Uterus (tissue), 4 donors: ENCODE data around the gene AREL1. TPM values are rescaled to one million over a fixed set of nuclear protein-coding genes. Genes with fewer than 3 reads are reported as not detected.
A peak's percentile ranks its signal among the peaks of the same experiment; 100 is the strongest.

Experiments used
- DNase-seq, 2 donors: peaks; one replicate each; pipeline ENCODE4 v3.0.0-alpha.2; 2019 to 2020
- H3K27ac ChIP-seq, 2 donors: fragments of 200-600 bp; sonication (generic); 1 replicate in 1 of 2; 2 replicates in 1 of 2; pipeline ENCODE4 v1.5.1; 2016 to 2018
- H3K27me3 ChIP-seq, 2 donors: fragments of 200-600 bp; sonication (generic); one replicate each; pipeline ENCODE4 v1.5.1; 2018 to 2019; ENCODE audit warnings: control low read depth in 1 of 2
- H3K36me3 ChIP-seq, 2 donors: fragments of 200-600 bp; sonication (generic); one replicate each; pipeline ENCODE4 v1.5.1; 2019; ENCODE audit warnings: control low read depth in 1 of 2
- H3K4me1 ChIP-seq, 2 donors: fragments of 200-600 bp; sonication (generic); one replicate each; pipeline ENCODE4 v1.5.1; 2018 to 2019; ENCODE audit warnings: control low read depth in 1 of 2
- H3K4me3 ChIP-seq, 2 donors: fragments of 200-600 bp; sonication (generic); 1 replicate in 1 of 2; 2 replicates in 1 of 2; pipeline ENCODE4 v1.5.1; 2018 to 2019; ENCODE audit warnings: mild to moderate bottlenecking in 1 of 2
- H3K9me3 ChIP-seq, 2 donors: fragments of 200-600 bp; sonication (generic); one replicate each; pipeline ENCODE4 v1.5.1; 2019; ENCODE audit warnings: control low read depth in 1 of 2
- CTCF ChIP-seq, 4 experiments: fragments of 200-600 bp in 2 of 4; fragments of 450-650 bp in 2 of 4; sonication (generic) in 2 of 4; IDR thresholded peaks; one replicate each; pipeline ENCODE4 v1.5.1; 2016 to 2019; ENCODE audit warnings: antibody characterized with exemption in 4 of 4, mild to moderate bottlenecking in 2 of 4, moderate library complexity in 1 of 4
- POLR2A ChIP-seq, 2 donors: fragments of 450-650 bp; IDR thresholded peaks; one replicate each; pipeline ENCODE4 v1.6.1; 2016; ENCODE audit warnings: antibody characterized with exemption in 2 of 2, mild to moderate bottlenecking in 1 of 2, moderate library complexity in 1 of 2
- intact Hi-C: fragments of 100-400 bp; cut with DNase I; formaldehyde crosslinking; loops from one replicate; pipeline ENCODE4 v1.15.1; 2023; ENCODE audit warnings: low total_unique reads
- total RNA-seq, 4 donors: library from RNA; depleted of rRNA in 3 of 4; stranded (reverse); fragments of >200 nt in 3 of 4; gene quantifications; one replicate each; pipeline versions ENCODE4 v1.1.0 to v1.2.4, GENCODE V29; 2014 to 2023
- donor health status: DM: yes; HTN: yes; CAD: no.

AREL1 gene
- total RNA-seq, 4 donors from 2014 or later = 2.1 to 33.8 (median 22.3) TPM

DNA sequence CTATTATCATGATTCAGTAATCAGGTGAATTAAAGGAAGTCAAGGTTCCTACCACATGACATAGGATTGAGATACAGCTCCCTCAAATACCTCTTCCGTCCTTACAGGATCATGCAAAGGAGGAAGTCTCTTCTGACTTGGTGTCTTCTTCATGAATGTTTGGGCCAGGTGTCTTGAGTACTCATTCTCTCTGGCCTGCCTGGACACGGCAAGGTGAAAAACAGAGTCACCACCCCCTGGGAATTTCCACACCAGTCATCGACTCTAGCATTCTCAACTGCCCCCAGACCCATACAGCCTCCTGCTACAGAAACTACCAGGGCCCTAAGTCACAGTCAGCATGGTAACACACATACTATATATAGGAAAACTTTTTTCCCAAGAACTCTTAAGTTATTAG lies 55.9 kb downstream of the AREL1 start:
- H3K4me1 ChIP-seq = peaks cover 0 to 14% of the 10 kb centered on the region in 2 donors
- no peak for DNase-seq
- H3K4me3 ChIP-seq = no peak overlapping the region
- H3K27ac ChIP-seq = peak overlapping the region; percentile 77 to 85
- TF ChIP-seq CTCF (IDR thresholded peaks at IDR 0.05) = no peak
- no peak for TF ChIP-seq POLR2A (IDR thresholded peaks at IDR 0.05)
- intact Hi-C loops = no loop called here
- H3K9me3 ChIP-seq = no peaks in the 10 kb centered on the region
- H3K36me3 ChIP-seq = no peaks in the 10 kb centered on the region
- no peaks in the 10 kb centered on the region for H3K27me3 ChIP-seq

DNA sequence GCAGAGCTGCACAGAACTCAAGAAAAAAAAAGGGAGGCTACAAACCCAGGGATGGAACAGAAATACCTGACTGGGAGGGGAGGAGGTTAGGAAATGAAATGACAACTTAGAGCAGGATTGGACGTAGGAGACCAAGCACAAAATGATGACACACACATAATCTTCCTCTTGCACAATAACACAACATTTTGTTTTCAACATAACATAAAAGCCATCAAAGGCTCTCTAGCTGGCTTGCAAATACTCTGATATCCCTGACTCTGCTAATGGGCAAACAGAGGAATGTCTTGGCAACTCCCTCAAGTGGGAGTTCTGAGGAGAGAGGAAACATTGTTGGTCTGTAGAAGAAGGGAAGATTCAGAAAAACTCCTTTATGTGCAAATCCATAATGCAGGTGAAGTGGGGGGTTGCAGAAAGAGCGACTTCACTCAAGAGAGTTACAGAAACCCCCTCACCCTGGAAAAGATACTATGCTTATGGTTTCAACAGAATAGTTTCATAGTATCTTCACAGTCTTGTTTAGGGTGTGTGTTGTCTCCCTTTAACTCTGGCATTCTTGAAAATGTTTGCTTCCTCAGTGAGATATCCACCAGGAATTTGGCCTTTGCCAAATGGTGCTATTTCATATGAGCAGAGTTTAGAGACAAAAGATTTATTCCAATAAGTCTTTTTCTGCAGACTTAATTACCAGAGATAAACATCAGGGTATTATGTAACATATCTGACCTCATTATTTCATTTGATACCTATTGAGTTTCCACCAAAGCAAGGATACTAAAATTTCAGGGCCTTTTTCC lies 57.1 kb downstream of the AREL1 start:
- no peak for DNase-seq
- no peaks in the 10 kb centered on the region for H3K36me3 ChIP-seq
- peak overlapping the region; percentile 77 to 85 for H3K27ac ChIP-seq
- no peak overlapping the region for H3K4me3 ChIP-seq
- intact Hi-C loops = no loop called here
- TF ChIP-seq CTCF (IDR thresholded peaks at IDR 0.05) (no peak), POLR2A (IDR thresholded peaks at IDR 0.05) (no peak)
- H3K9me3 ChIP-seq = no peaks in the 10 kb centered on the region
- no peaks in the 10 kb centered on the region for H3K27me3 ChIP-seq
- H3K4me1 ChIP-seq = peaks cover 0 to 14% of the 10 kb centered on the region in 2 donors

DNA sequence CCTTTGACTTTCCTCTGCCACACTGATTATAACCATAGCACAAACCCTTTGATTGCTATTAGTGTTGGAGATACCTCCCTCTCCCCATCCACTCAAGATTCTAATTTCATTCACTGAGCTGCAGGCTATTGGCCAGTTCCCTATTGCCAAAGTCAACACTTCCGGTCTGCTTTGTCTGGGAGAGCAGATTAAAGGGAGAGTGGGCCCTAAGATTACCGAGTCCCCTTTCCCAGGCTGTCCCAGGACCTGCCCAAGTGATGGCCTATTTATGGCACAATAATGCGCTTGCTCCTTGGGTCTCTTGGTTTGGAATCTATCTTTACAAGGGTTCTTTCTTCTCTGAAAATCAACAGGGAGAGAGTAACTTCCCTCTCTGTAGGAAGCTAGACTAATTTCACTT lies 57.9 kb downstream of the AREL1 start:
- no peak for DNase-seq
- intact Hi-C loops = no loop called here
- H3K4me1 ChIP-seq = peaks cover 0 to 14% of the 10 kb centered on the region in 2 donors
- no peaks in the 10 kb centered on the region for H3K36me3 ChIP-seq
- H3K27ac ChIP-seq = peak overlapping the region; percentile 77 to 85
- no peaks in the 10 kb centered on the region for H3K27me3 ChIP-seq
- H3K9me3 ChIP-seq = no peaks in the 10 kb centered on the region
- TF ChIP-seq POLR2A (IDR thresholded peaks at IDR 0.05) (no peak), CTCF (IDR thresholded peaks at IDR 0.05) (no peak)
- H3K4me3 ChIP-seq = no peak overlapping the region

GRCh38 chr14:74653386-74654138 lies 59.3 kb downstream of the AREL1 start:
- peak overlapping the region; percentile 77 to 85 for H3K27ac ChIP-seq
- intact Hi-C loops = no loop called here
- DNase-seq = no peak
- H3K27me3 ChIP-seq = no peaks in the 10 kb centered on the region
- peaks cover 7 to 14% of the 10 kb centered on the region in 2 donors for H3K4me1 ChIP-seq
- TF ChIP-seq POLR2A (IDR thresholded peaks at IDR 0.05) (no peak), CTCF (IDR thresholded peaks at IDR 0.05) (no peak)
- no peaks in the 10 kb centered on the region for H3K9me3 ChIP-seq
- no peaks in the 10 kb centered on the region for H3K36me3 ChIP-seq
- no peak overlapping the region for H3K4me3 ChIP-seq

DNA sequence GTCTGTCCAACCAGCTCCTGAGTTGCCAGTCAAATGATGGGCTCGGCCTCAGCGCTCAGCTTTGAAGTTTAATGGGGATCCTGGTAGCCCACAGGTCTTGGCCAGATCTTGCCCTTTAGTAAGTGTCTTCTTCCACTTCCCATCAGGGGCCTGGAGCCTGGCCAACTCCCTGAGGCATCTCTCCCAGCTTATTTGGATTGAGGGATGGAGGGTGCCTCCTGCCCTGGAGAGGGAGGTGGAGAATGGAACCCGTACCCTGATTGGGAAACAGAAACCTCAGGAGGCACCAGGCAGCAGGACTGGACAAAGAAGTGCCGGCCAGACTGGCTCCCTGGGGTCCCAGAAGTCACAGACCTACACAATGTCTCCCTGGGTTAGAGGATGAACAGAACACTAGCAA lies 60.3 kb downstream of the AREL1 start:
- intact Hi-C loops = no loop called here

More for the DNA sequence above, 60.3 kb downstream of the AREL1 start:
- H3K27ac ChIP-seq = peak overlapping the region in 1 of 2 donors; percentile 16
- no peaks in the 10 kb centered on the region for H3K27me3 ChIP-seq
- no peaks in the 10 kb centered on the region for H3K36me3 ChIP-seq
- DNase-seq = no peak
- TF ChIP-seq POLR2A (IDR thresholded peaks at IDR 0.05) (no peak), CTCF (IDR thresholded peaks at IDR 0.05) (no peak)
- no peak overlapping the region for H3K4me3 ChIP-seq
- peaks cover 16 to 19% of the 10 kb centered on the region in 2 donors for H3K4me1 ChIP-seq
- H3K9me3 ChIP-seq = no peaks in the 10 kb centered on the region
